Mammary epithelial cell (primary cell): ENCODE measurements around the gene TSPAN13.

Experiments
- CTCF ChIP-seq, 2 donors: IDR thresholded peaks in 1 of 2; conservative IDR thresholded peaks in 1 of 2; 2 replicates each; pipeline ENCODE4 v1.5.1; 2011 to 2012; ENCODE audit warnings: inconsistent platforms in 2 of 2, low read length in 2 of 2, mild to moderate bottlenecking in 2 of 2, control low read depth in 1 of 2, low read depth in 1 of 2; ENCODE audit not compliant: insufficient read depth in 1 of 2; ENCODE audit errors: extremely low read depth in 1 of 2
- EZH2 ChIP-seq: IDR thresholded peaks from 2 replicates; pipeline ENCODE4 v1.6.1; 2012; ENCODE audit warnings: low read length, inconsistent platforms, borderline replicate concordance

GRCh38 chr7:16721541-16721940 is 32.0 kb upstream of the TSPAN13 start:
- TF ChIP-seq EZH2: no peak
- TF ChIP-seq CTCF (conservative IDR thresholded peaks at IDR 0.05 in 1 of 2, IDR thresholded peaks at IDR 0.05 in 1 of 2; ENCODE audit: extremely low read depth in 1 of 2, insufficient read depth in 1 of 2, low read depth in 1 of 2, low read length in 2 of 2): no peak
